B cell (primary cell): ENCODE measurements around the gene MYCN.

Source experiments
- EZH2 ChIP-seq: IDR thresholded peaks from 2 replicates; pipeline ENCODE4 v1.6.1; 2012; ENCODE audit warnings: borderline replicate concordance, low read depth, mild to moderate bottlenecking, moderate library complexity, low read length; ENCODE audit not compliant: insufficient read depth, poor library complexity, severe bottlenecking
- TF ChIP-seq, protein P1 (sequence below): fragments of 200-600 bp; IDR thresholded peaks from one replicate; pipeline ENCODE4 v1.8.0; 2022; ENCODE audit warnings: antibody characterized with exemption, mild to moderate bottlenecking

GRCh38 chr2:15931319-15931890 is 8.9 kb upstream of the MYCN start:
- TF ChIP-seq, protein P1, sequence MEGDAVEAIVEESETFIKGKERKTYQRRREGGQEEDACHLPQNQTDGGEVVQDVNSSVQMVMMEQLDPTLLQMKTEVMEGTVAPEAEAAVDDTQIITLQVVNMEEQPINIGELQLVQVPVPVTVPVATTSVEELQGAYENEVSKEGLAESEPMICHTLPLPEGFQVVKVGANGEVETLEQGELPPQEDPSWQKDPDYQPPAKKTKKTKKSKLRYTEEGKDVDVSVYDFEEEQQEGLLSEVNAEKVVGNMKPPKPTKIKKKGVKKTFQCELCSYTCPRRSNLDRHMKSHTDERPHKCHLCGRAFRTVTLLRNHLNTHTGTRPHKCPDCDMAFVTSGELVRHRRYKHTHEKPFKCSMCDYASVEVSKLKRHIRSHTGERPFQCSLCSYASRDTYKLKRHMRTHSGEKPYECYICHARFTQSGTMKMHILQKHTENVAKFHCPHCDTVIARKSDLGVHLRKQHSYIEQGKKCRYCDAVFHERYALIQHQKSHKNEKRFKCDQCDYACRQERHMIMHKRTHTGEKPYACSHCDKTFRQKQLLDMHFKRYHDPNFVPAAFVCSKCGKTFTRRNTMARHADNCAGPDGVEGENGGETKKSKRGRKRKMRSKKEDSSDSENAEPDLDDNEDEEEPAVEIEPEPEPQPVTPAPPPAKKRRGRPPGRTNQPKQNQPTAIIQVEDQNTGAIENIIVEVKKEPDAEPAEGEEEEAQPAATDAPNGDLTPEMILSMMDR, result no peak
- TF ChIP-seq EZH2, result no peak
